ENCODE results near the gene TMEM170B.

Gene TMEM170B

GRCh38 chr6:11596640-11597237 is 59.2 kb downstream of the TMEM170B start:
- Histone ChIP-seq H3K4me3 (ENCODE audit: low read depth, low read length) (no peak overlapping the region), H3K9ac (ENCODE audit: low read depth, low read length) (no peak overlapping the region), H3K27me3 (ENCODE audit: control insufficient read depth, insufficient read depth, low read length) (no peaks in the 10 kb centered on the region), H3K36me3 (ENCODE audit: control insufficient read depth, insufficient read depth, low read length) (no peaks in the 10 kb centered on the region), H3K4me1 (ENCODE audit: control insufficient read depth, insufficient read depth, low read length) (no peaks in the 10 kb centered on the region), H3K9me3 (ENCODE audit: control insufficient read depth, insufficient read depth, low read length) (no peaks in the 10 kb centered on the region)

- Histone ChIP-seq H3K4me3 (ENCODE audit: low read depth, low read length) (no peak overlapping the region), H3K27me3 (ENCODE audit: control insufficient read depth, insufficient read depth, low read length) (no peaks in the 10 kb centered on the region), H3K4me1 (ENCODE audit: control insufficient read depth, insufficient read depth, low read length) (no peaks in the 10 kb centered on the region), H3K36me3 (ENCODE audit: control insufficient read depth, insufficient read depth, low read length) (no peaks in the 10 kb centered on the region), H3K9ac (ENCODE audit: low read depth, low read length) (no peak overlapping the region), H3K9me3 (ENCODE audit: control insufficient read depth, insufficient read depth, low read length) (no peaks in the 10 kb centered on the region)
These were observed 61.1 kb downstream of the TMEM170B start for GRCh38 chr6:11598687-11599086.

GRCh38 chr6:11600251-11600650 is 62.7 kb downstream of the TMEM170B start:
- H3K36me3 ChIP-seq (ENCODE audit: control insufficient read depth, insufficient read depth, low read length), result no peaks in the 10 kb centered on the region
- no peaks in the 10 kb centered on the region for H3K27me3 ChIP-seq (ENCODE audit: control insufficient read depth, insufficient read depth, low read length)
- H3K4me1 ChIP-seq (ENCODE audit: control insufficient read depth, insufficient read depth, low read length), result no peaks in the 10 kb centered on the region
- H3K4me3 ChIP-seq (ENCODE audit: low read depth, low read length), result no peak overlapping the region
- H3K9me3 ChIP-seq (ENCODE audit: control insufficient read depth, insufficient read depth, low read length), result no peaks in the 10 kb centered on the region
- H3K9ac ChIP-seq (ENCODE audit: low read depth, low read length), result no peak overlapping the region

- no peaks in the 10 kb centered on the region for H3K36me3 ChIP-seq (ENCODE audit: control insufficient read depth, insufficient read depth, low read length)
- no peak overlapping the region for H3K4me3 ChIP-seq (ENCODE audit: low read depth, low read length)
- no peaks in the 10 kb centered on the region for H3K9me3 ChIP-seq (ENCODE audit: control insufficient read depth, insufficient read depth, low read length)
- H3K9ac ChIP-seq (ENCODE audit: low read depth, low read length), result no peak overlapping the region
- no peaks in the 10 kb centered on the region for H3K27me3 ChIP-seq (ENCODE audit: control insufficient read depth, insufficient read depth, low read length)
- no peaks in the 10 kb centered on the region for H3K4me1 ChIP-seq (ENCODE audit: control insufficient read depth, insufficient read depth, low read length)
These were observed 64.4 kb downstream of the TMEM170B start for GRCh38 chr6:11601776-11602605.

- Histone ChIP-seq H3K4me3 (ENCODE audit: low read depth, low read length) (no peak overlapping the region), H3K4me1 (ENCODE audit: control insufficient read depth, insufficient read depth, low read length) (no peaks in the 10 kb centered on the region), H3K9me3 (ENCODE audit: control insufficient read depth, insufficient read depth, low read length) (no peaks in the 10 kb centered on the region), H3K9ac (ENCODE audit: low read depth, low read length) (no peak overlapping the region), H3K27me3 (ENCODE audit: control insufficient read depth, insufficient read depth, low read length) (no peaks in the 10 kb centered on the region), H3K36me3 (ENCODE audit: control insufficient read depth, insufficient read depth, low read length) (no peaks in the 10 kb centered on the region)
These were observed 66.7 kb downstream of the TMEM170B start for GRCh38 chr6:11604215-11604614.

- no peaks in the 10 kb centered on the region for H3K27me3 ChIP-seq (ENCODE audit: control insufficient read depth, insufficient read depth, low read length)
- H3K9me3 ChIP-seq (ENCODE audit: control insufficient read depth, insufficient read depth, low read length), result no peaks in the 10 kb centered on the region
- H3K4me1 ChIP-seq (ENCODE audit: control insufficient read depth, insufficient read depth, low read length), result no peaks in the 10 kb centered on the region
- H3K4me3 ChIP-seq (ENCODE audit: low read depth, low read length), result no peak overlapping the region
- no peaks in the 10 kb centered on the region for H3K36me3 ChIP-seq (ENCODE audit: control insufficient read depth, insufficient read depth, low read length)
- H3K9ac ChIP-seq (ENCODE audit: low read depth, low read length), result no peak overlapping the region
These were observed 67.4 kb downstream of the TMEM170B start for GRCh38 chr6:11604836-11605506.

GRCh38 chr6:11605507-11605905 is 68.0 kb downstream of the TMEM170B start:
- H3K9me3 ChIP-seq (ENCODE audit: control insufficient read depth, insufficient read depth, low read length), result no peaks in the 10 kb centered on the region
- no peaks in the 10 kb centered on the region for H3K27me3 ChIP-seq (ENCODE audit: control insufficient read depth, insufficient read depth, low read length)
- H3K36me3 ChIP-seq (ENCODE audit: control insufficient read depth, insufficient read depth, low read length), result no peaks in the 10 kb centered on the region
- H3K9ac ChIP-seq (ENCODE audit: low read depth, low read length), result no peak overlapping the region
- no peak overlapping the region for H3K4me3 ChIP-seq (ENCODE audit: low read depth, low read length)
- H3K4me1 ChIP-seq (ENCODE audit: control insufficient read depth, insufficient read depth, low read length), result no peaks in the 10 kb centered on the region

- H3K4me3 ChIP-seq (ENCODE audit: low read depth, low read length), result no peak overlapping the region
- no peaks in the 10 kb centered on the region for H3K36me3 ChIP-seq (ENCODE audit: control insufficient read depth, insufficient read depth, low read length)
- H3K9ac ChIP-seq (ENCODE audit: low read depth, low read length), result no peak overlapping the region
- no peaks in the 10 kb centered on the region for H3K4me1 ChIP-seq (ENCODE audit: control insufficient read depth, insufficient read depth, low read length)
- H3K27me3 ChIP-seq (ENCODE audit: control insufficient read depth, insufficient read depth, low read length), result no peaks in the 10 kb centered on the region
- no peaks in the 10 kb centered on the region for H3K9me3 ChIP-seq (ENCODE audit: control insufficient read depth, insufficient read depth, low read length)
These were observed 68.8 kb downstream of the TMEM170B start for GRCh38 chr6:11606332-11606731.

- Histone ChIP-seq H3K27me3 (ENCODE audit: control insufficient read depth, insufficient read depth, low read length) (no peaks in the 10 kb centered on the region), H3K36me3 (ENCODE audit: control insufficient read depth, insufficient read depth, low read length) (no peaks in the 10 kb centered on the region), H3K4me3 (ENCODE audit: low read depth, low read length) (no peak overlapping the region), H3K9me3 (ENCODE audit: control insufficient read depth, insufficient read depth, low read length) (no peaks in the 10 kb centered on the region), H3K9ac (ENCODE audit: low read depth, low read length) (no peak overlapping the region), H3K4me1 (ENCODE audit: control insufficient read depth, insufficient read depth, low read length) (no peaks in the 10 kb centered on the region)
These were observed 69.8 kb downstream of the TMEM170B start for GRCh38 chr6:11607383-11607782.

- H3K27me3 ChIP-seq (ENCODE audit: control insufficient read depth, insufficient read depth, low read length), result no peaks in the 10 kb centered on the region
- H3K4me1 ChIP-seq (ENCODE audit: control insufficient read depth, insufficient read depth, low read length), result no peaks in the 10 kb centered on the region
- H3K9ac ChIP-seq (ENCODE audit: low read depth, low read length), result no peak overlapping the region
- no peaks in the 10 kb centered on the region for H3K36me3 ChIP-seq (ENCODE audit: control insufficient read depth, insufficient read depth, low read length)
- H3K4me3 ChIP-seq (ENCODE audit: low read depth, low read length), result no peak overlapping the region
- H3K9me3 ChIP-seq (ENCODE audit: control insufficient read depth, insufficient read depth, low read length), result no peaks in the 10 kb centered on the region
These were observed 71.2 kb downstream of the TMEM170B start for GRCh38 chr6:11608600-11609323.

- no peaks in the 10 kb centered on the region for H3K36me3 ChIP-seq (ENCODE audit: control insufficient read depth, insufficient read depth, low read length)
- no peak overlapping the region for H3K4me3 ChIP-seq (ENCODE audit: low read depth, low read length)
- H3K4me1 ChIP-seq (ENCODE audit: control insufficient read depth, insufficient read depth, low read length), result no peaks in the 10 kb centered on the region
- H3K9ac ChIP-seq (ENCODE audit: low read depth, low read length), result no peak overlapping the region
- H3K9me3 ChIP-seq (ENCODE audit: control insufficient read depth, insufficient read depth, low read length), result no peaks in the 10 kb centered on the region
- no peaks in the 10 kb centered on the region for H3K27me3 ChIP-seq (ENCODE audit: control insufficient read depth, insufficient read depth, low read length)
These were observed 71.9 kb downstream of the TMEM170B start for GRCh38 chr6:11609324-11610071.

All from iPS-15b (cell line).